Fibroblast of villous mesenchyme (primary cell): ENCODE measurements around the gene SPTBN4. TPM values are rescaled to one million over a fixed set of nuclear protein-coding genes. Genes with fewer than 3 reads are reported as not detected.

Experiments used
- DNase-seq: peaks from one replicate; pipeline ENCODE4 v3.0.0-alpha.2; 2010; ENCODE audit warnings: low read depth
- H3K4me3 ChIP-seq: 2 replicates; pipeline ENCODE4 v1.5.1; 2011; ENCODE audit warnings: low read depth, mild to moderate bottlenecking, low read length
- total RNA-seq: library from RNA; depleted of rRNA; stranded (reverse); fragments of >200 nt; gene quantifications from 2 replicates; pipeline ENCODE4 v1.2.3, GENCODE V29; 2012
- TF ChIP-seq, protein P1 (sequence below): IDR thresholded peaks from 2 replicates; pipeline ENCODE4 v1.5.1; 2012; ENCODE audit warnings: low read depth, mild to moderate bottlenecking, low read length; ENCODE audit not compliant: insufficient read depth

SPTBN4 gene
- total RNA-seq, 1 donor = 1.3 TPM

DNA sequence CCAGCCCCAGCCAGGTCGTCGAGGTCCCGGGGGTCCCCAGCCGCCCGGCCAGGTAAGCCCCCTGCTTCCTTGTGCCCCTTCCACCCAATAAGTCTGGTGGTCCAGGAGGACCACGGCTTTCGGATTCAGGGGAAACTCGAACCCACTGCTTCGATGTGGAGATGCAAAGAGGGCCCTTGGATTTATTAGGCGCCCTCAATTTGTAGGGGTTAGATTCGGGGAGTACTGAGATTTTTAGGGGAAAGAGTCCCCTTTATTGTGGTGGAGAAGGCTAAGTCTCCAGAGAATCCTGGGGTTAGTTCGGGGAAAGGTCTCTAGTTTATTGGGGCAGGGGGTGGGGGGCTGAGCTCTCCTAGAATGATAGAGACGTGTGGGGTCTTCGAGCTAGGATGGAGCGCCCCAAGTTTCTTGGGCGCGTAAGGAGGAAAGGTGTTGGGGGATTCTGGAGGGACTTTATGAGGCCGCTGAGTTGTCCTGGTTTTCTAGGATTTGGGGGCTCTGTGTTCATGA, 130.6 kb downstream of the SPTBN4 start:
- H3K4me3 ChIP-seq = peak overlapping the region; percentile 35
- DNase-seq = no peak
- TF ChIP-seq, protein P1, sequence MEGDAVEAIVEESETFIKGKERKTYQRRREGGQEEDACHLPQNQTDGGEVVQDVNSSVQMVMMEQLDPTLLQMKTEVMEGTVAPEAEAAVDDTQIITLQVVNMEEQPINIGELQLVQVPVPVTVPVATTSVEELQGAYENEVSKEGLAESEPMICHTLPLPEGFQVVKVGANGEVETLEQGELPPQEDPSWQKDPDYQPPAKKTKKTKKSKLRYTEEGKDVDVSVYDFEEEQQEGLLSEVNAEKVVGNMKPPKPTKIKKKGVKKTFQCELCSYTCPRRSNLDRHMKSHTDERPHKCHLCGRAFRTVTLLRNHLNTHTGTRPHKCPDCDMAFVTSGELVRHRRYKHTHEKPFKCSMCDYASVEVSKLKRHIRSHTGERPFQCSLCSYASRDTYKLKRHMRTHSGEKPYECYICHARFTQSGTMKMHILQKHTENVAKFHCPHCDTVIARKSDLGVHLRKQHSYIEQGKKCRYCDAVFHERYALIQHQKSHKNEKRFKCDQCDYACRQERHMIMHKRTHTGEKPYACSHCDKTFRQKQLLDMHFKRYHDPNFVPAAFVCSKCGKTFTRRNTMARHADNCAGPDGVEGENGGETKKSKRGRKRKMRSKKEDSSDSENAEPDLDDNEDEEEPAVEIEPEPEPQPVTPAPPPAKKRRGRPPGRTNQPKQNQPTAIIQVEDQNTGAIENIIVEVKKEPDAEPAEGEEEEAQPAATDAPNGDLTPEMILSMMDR = no peak

DNA sequence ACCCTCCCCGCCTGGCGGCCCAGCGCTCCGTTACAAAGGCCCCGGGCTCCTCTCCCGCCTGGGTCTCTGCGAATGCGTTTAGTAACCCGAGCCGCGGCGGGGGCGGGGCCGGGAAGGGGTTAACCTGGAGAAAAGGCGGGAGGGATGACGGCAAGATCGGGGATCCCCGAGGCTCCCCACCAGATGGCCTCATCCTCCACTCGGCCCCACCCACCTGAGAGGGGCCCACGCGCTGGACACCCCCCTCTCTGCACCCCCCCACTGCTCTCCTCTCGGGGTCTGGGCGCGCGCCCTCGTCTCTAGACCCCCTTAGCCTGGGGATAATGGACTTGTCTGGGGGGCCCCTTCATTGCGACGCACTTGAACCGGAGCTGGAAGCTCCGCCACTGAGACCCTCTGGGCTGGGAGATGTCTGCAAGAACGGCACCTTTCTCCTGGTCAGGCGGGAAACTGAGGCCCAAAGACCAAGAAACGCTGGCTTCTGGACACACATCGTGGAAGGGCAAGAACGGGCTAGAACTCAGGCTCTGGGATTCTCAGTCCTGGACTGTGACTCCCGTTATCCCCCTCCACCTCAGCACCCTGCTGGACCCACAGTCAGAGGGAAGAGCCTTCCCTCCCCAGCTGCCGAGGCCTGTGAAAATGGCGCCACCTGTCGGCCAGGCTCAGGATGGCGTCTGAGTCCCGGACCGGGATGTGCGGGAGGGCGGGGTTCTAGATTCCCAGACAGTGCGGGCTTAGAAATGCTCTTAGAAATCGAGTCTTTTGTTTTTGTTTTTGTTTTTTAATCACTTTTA, 131.5 kb downstream of the SPTBN4 start:
- peak overlapping the region; percentile 57 for H3K4me3 ChIP-seq
- peak; percentile 86 for DNase-seq
- TF ChIP-seq, protein P1 = peak; percentile 98

DNA sequence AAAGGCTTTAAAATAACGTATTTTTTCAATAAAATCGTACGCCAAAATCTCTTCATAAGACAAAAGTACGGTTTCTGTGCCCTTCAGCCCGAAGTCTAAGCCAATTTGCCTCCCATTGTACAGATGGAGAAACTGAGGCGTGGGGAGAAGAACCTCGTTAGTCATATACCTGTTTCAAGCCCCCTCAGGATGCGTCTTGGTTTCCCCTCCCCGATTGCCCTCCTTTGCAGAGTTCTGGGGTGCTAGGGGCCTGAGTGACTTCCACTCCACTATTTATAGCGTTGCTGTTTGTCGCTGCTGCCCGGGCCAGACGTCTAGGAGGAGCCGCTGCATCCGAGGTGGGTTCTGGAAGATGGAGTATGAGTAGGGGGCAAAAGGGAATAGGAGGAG, 132.1 kb downstream of the SPTBN4 start:
- no peak overlapping the region for H3K4me3 ChIP-seq
- TF ChIP-seq, protein P1 = no peak
- no peak for DNase-seq

DNA sequence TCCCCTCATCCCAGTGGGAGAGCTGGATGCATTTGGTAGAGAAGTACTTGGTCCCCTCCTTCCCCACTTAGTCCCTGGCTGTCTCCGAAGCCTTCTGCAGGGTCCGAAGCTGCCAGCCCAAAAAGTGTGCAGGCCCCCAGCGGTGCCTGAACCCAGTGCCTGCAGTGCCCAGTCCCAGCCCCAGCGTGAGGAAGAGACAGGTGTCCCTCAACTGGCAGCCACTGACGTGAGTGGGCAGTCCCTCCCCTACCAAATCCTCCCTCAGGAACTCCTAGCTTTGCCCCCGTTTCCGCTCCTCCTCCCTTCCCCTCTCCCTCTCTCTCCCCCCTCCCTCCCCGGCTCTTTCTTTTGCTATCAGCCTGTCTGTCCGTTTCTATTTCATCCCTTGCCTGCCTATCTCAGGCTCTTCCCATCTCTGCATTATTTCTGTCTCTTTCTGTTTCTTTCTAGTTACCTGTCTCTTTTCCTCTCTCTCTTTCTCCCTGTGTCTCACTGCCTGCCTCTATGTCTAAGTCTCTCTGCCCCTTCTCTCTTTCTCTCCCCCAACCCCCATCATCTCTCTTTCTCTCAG, 132.6 kb downstream of the SPTBN4 start:
- TF ChIP-seq, protein P1 = no peak
- no peak overlapping the region for H3K4me3 ChIP-seq
- DNase-seq = no peak

DNA sequence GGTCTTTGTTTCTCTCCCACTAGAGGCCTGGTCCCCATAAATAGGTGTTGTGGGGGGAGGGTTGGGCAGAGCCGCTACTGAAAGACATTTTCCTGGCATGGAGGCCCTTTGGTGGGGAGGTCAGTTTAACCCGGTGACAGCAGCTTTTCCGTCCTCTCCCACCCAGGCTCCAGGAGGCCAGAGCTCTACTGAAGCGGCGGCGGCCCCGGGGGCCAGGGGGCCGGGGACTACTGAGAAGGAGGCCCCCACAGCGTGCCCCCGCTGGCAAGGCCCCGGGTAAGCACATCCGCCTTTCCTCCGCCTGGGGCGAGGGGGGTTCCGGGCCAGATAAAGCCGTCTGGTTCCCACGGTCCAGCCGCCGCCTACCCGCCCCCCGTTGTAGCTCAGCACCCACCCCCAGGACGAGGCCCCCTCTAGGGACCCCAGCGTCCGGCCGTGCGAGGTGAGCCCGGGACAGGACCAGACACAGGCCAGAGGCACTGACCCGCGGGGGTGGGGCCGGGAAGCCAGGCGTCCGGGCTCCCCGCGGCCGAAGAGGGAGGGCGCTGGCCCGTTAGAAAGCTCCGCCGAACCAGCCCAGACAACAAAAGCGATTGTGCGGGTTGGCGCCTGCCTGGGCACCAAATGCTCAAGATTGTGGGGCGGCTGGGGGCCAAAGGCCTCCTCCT, 133.2 kb downstream of the SPTBN4 start:
- no peak for DNase-seq
- TF ChIP-seq, protein P1 = no peak
- no peak overlapping the region for H3K4me3 ChIP-seq

DNA sequence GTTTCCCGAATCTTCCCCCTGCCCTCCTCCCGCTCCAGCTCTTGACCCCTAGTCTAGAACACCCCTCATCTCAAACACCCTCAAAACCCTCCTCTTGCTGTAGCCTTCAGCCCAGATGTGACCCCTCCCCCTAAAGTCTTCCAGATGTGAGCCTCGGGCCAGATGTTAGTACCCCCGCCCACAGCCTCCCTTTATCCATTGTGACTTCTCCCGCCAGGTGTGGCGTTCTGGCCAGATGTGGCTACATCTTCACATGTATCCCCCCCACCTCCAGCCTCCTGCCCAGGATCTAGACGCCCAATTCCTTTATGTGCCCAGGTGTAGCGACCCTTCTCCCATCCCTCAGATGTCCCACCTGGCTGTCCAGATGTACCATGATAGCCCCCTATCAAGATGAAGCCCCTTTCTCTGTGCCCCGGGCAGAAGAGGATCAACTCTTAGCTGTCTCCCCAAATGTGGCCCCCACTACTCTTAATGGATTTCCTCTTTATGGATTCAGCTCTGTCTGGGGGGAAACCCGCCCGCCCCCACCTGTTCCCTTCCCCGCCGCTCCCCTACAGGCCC, 133.9 kb downstream of the SPTBN4 start:
- TF ChIP-seq, protein P1 = no peak

More for the DNA sequence above, 133.9 kb downstream of the SPTBN4 start:
- peak overlapping the region; percentile 55 for H3K4me3 ChIP-seq
- DNase-seq = no peak
